NCI-H1930 (cell line): ENCODE measurements around the gene DPP4.
"Not testable (repeated sequence)": the region's sequence is repeated elsewhere in the genome, so short reads cannot be mapped to it uniquely, and the experiment has no call there.

Experiments
- DNase-seq, 2 experiments: peaks; one replicate each; lab custom pipeline; 2025; lab: John Stamatoyannopoulos, UW

DPP4 gene

DNA sequence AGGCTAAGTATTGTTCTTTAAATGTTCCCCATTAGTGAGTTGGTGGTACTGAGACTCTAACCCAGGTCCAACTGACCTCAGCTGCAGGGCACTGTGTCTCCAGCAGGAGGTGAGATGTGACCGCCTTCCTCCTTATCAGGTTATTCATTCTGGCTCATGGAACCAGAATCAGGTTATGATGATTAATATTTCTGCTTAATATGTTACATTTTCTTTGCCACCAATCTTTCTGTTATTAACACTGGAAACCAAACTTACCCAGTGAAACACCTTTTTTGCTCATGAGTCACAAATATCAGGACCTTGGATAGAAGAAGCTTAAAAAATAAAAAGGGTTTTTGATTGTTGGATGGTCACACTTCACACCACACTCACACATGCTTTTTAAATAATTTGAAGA is 85.4 kb downstream of the DPP4 start:
- DNase-seq, result no peak

DNA sequence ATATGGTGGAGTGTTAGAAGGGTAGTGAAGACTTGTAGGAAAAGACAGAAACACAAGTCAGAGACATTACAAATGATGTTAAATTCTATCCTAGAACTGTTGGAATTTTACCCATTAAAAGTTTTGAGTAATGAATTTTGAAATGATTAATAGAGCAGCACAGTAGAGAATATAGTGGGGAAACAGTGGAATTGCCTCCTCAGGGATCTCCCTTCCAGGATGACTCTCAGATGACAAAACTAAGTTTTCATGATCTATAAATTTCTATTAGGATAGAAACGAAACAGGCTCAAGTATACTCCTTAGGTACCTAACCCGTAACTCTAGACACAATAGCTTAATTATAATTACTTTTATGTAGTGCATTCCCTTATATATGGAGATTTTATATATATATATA is 86.7 kb downstream of the DPP4 start:
- DNase-seq, result no peak

GRCh38 chr2:161983866-161984265 is 90.1 kb downstream of the DPP4 start:
- no peak for DNase-seq

DNA sequence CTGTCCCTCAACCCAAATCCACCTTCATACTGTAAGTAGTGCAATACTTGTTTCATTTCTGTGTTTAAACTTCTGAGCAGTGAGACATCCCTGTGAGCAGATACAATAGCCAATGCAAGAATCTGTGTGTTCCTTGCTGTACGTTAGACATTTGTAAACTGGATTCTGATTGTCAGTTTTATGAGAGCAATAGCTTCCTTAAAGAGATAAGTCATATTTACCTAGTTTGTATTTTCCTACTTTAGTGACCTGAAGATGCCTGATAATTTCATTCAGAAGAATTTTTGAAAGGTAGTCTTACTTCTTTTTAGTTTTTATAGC is 90.7 kb downstream of the DPP4 start:
- DNase-seq, result no peak

- no peak for DNase-seq
Observed at GRCh38 chr2:161982548-161983330, 91.3 kb downstream of the DPP4 start.

DNA sequence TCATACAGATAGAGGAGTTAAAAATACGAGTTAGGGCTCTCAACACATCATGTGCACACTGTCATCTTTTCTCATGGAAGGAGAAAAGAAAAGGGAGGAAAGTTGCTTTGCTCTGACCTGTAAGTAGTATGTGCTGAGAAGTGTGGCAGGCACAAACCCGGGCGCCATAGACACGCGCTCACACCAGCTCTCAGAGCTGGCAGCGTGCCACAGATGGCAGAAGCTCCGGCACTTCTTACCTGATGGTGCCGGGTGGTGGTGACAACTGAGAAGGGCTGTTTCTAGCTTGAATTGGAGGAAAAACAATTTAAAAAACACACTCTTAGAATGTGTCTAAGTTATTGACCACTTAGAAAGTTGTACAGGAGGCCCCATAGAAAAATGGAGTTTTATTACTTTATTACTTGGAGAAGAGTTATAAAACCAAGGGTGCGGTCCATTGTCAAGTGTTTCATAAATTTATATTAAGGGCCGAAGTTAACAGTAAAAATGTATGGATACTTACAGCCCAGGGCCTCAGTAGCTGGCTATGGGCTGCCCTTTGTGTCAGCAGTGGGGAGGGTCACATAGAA is 92.2 kb downstream of the DPP4 start:
- no peak for DNase-seq

- no peak for DNase-seq
Observed at GRCh38 chr2:161980976-161981375, 93.0 kb downstream of the DPP4 start.

- no peak for DNase-seq
Observed at GRCh38 chr2:161979490-161979889, 94.5 kb downstream of the DPP4 start.

GRCh38 chr2:161977926-161978325 is 96.1 kb downstream of the DPP4 start:
- DNase-seq, result not testable (repeated sequence)

- no peak for DNase-seq
Observed at GRCh38 chr2:161976917-161977316, 97.1 kb downstream of the DPP4 start.

DNA sequence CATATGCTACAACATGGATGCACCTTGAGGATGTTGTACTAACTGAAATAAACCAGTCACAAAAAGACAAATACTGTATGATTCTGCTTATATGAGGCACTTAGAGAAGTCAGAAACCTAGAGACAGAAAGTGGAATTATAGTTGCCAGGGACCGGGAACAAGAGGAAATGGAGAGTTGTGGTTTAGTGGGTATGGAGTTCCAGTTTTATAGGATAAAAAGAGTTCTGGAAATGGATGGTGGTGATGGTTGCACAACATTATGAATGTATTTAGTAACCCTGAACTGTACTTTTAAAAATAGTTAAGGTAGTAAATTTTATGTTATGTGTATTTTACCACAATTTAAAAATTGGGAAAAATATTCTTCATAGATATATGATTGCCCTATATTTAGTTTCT is 97.7 kb downstream of the DPP4 start:
- DNase-seq, result no peak

DNA sequence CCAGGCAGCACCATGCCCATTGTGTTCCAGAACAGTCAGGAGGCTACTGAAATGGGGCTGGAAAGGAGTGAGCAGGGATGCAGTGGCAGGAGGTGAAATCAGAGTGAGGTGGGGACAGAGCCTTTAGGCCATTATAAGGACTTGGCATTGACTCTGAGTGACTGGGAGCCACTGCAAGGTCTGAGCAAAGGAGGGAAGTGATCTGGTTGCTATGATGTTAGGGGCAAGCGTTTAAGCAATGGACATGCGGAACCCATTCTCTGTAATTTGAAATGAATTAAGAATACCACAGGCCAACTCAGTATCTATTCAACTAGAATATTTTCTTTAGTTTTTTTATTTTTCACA is 98.2 kb downstream of the DPP4 start:
- no peak for DNase-seq

DNA sequence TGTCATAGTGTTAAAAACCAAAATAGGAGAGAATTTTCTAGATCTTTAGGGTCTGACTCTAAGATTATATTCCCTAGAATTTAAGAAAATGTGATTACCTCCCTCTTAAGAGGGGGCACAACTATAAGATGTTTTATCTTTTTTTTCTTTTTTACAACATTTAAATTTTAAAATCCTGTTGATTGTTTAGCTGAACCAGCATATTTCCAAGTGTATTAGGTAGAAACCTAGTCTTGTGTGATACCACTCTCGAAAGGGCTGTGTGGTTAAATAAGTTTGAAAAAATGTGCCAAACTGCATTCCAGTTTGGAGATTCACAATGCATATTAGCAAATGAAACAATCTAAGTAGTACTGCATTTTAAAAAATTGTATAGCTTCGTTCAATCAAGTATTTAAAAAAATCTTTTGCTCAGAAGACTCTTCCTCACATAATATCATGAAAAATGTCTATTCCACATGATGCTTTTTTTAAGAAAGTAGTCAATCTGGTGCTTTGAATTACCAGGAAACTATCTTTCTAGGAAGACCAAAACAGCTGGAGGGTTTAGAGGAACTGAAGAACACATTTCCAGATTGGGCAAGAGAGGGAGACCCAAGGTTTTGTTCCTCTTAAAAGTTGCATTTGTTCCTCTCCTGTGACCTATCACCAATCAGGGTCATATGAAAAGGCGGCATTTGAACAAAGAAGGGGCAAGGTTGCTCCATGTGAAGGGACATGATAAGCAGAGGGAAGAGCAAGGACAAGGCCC is 98.8 kb downstream of the DPP4 start:
- DNase-seq, result no peak

DNA sequence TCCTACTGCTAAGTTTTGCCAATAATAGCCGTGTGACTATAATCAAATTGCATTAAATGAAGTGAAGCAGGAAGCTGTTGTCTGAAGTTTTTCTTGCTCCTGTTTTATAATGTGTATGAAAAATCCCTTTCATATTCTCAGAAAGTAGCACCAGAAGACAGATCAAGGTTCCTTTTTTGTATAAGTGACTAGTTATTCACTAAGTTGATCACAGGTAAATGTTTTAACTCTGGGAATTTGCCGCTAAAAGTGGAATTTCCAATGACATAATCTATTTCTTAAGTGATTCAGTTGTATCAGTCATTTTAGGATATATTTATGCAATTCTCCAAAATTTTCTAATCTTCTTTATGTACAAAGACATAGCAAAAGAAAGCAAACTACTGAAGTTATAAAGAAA is 99.6 kb downstream of the DPP4 start:
- DNase-seq, result no peak

DNA sequence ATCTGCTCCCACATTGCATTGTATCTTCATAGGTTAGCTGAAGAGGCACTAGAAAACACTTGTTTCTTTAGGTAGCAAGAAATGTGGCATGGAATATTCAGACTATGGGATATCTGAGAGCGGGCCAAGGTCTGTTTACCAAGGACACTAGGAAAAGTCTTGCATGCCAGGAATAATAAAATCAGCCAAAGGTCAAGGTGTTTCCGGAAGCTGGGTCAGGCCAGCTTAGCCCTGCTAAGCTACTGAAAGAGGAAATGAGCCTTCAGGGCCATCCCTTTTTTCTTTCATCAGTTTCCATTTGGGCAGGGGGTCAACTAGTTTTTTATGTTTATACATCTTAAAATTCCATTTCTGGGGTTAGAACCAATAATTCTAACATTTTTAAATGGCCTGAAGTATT is 101.1 kb downstream of the DPP4 start:
- DNase-seq, result no peak

DNA sequence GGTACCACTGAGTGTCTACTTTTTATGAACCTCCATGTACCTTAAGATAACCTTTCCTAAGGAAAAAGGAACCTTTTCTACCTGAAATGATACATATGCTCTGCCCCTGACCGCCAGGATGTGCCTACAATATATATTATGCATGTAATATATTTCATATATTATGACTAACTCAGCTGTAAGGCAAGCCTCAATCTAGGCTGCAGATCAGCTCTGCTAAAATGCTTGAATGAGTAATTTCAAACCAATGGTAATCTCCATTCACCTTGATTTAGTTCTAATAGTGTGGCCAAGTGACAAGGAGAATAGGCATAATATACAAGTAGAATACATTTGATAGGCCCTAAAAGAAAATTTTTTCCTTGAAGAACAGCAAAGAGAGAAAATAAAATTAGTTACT is 101.8 kb downstream of the DPP4 start:
- no peak for DNase-seq

GRCh38 chr2:161971551-161971950 is 102.5 kb downstream of the DPP4 start:
- no peak for DNase-seq

DNA sequence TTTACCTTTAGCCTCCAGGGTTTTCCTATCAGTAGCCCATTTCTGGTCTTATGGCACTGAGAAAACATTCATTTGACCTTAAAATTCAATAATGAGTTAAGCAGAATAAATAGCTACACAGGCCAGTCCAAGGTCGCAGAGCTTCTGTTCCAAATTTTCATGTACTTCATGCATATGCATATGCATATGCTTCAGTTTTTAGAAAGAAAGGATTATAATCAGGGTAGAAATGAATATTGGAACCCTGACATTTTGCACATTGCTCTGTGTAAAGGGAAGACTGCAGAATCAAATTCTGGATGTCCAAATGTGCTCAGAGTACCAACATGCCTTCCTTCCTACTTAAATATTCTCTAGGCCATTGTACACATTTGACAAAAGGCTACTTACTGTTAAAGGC is 104.9 kb downstream of the DPP4 start:
- no peak for DNase-seq

GRCh38 chr2:161965994-161966393 is 108.0 kb downstream of the DPP4 start:
- no peak for DNase-seq

- no peak for DNase-seq
Observed at GRCh38 chr2:161964160-161964559, 109.9 kb downstream of the DPP4 start.

DNA sequence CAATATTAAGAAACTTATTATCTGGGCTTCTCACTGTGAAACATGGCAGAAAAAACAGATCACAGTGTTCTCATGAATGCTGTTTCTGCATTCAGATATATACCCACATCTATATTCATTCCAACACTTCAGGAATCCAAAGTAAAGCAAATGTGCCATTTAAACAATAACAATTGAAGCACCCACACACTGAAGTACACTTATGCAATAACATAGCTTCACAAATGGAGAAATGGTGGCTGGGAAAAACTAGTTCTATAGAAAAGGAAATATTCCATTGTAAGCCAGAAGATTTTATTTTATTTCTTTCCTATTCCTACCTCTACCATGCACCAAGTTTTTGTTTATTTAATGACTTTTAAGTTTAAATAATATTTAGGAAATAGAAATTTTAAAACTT is 111.9 kb downstream of the DPP4 start:
- no peak for DNase-seq

DNA sequence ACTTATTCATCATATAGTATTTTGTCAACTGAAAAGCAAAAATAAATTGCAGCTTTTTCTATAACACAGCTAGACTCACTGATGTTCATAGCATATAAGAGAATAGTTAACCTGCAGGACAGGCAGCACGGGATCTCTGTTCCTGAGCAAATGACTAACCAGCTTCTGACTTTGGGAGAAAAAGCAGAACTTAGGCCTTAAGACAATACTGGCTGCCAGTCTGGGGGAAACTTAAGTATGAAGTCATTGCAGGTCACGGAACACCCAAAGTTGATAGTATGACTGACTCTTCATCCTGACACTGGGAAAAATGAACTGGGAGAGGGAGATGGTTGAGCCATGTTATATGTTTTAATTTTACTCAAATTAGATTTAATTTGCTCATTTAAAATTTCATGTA is 113.0 kb downstream of the DPP4 start:
- no peak for DNase-seq

DNA sequence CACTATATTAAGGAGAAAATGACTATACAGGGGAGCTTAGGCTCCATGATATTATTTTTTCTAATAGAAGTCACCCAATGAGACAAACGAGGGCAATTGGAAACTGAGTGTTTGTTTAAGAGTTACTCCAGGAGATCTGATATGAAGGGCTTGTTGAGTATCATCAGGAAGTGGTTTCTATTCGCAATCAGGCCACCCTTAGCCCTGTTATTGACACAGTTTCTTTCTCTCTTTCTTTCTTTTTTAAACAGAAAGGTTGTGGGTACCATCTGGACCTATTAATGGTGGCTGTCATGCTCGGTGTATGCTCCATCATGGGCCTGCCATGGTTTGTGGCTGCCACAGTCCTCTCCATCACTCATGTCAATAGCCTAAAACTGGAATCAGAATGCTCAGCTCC is 117.3 kb downstream of the DPP4 start:
- no peak for DNase-seq

DNA sequence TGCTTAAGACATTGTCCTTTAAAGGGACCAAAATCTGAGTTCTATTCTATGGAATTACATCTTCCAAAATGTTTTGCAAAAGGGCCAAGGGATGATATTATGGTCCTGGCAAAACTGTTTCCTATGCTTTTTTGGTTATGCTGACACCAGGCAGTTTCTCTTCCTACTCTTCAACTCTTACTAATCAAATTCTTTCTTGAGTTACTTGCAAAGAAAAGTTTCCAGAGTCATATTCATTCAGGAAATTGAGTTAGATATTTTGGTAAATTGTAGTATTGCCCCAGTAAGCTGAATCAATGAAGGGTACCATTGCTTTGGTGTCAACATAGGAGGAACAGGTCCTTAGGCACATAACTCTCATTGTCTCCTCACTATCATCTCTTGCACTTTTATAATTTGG is 118.8 kb downstream of the DPP4 start:
- no peak for DNase-seq
